Immature natural killer cell (primary cell): ENCODE measurements around the gene CHTOP. TPM values are rescaled to one million over a fixed set of nuclear protein-coding genes. Genes with fewer than 3 reads are reported as not detected.

Experiments used
- DNase-seq, 3 donors: peaks; one replicate each; pipeline ENCODE4 v3.0.0; 2022; ENCODE audit warnings: mixed read lengths in 1 of 3
- H3K27ac Mint-ChIP-seq, 6 donors: one replicate each; pipeline ENCODE4 v1.8.0; 2020; ENCODE audit warnings: mixed read lengths in 6 of 6, mild to moderate bottlenecking in 5 of 6, inconsistent platforms in 4 of 6, moderate library complexity in 3 of 6
- H3K27me3 Mint-ChIP-seq, 3 donors: one replicate each; pipeline ENCODE4 v1.8.0; 2020 to 2021; ENCODE audit warnings: low read depth in 3 of 3, mild to moderate bottlenecking in 3 of 3, mixed read lengths in 3 of 3, moderate library complexity in 3 of 3, inconsistent platforms in 1 of 3
- H3K36me3 Mint-ChIP-seq, 3 donors: one replicate each; pipeline ENCODE4 v1.8.0; 2020; ENCODE audit warnings: mixed read lengths in 3 of 3, inconsistent platforms in 2 of 3, mild to moderate bottlenecking in 2 of 3
- H3K4me1 Mint-ChIP-seq, 2 donors: one replicate each; pipeline ENCODE4 v1.8.0; 2020; ENCODE audit warnings: inconsistent platforms in 2 of 2, mild to moderate bottlenecking in 2 of 2, mixed read lengths in 2 of 2, moderate library complexity in 1 of 2
- H3K4me3 Mint-ChIP-seq, 5 donors: one replicate each; pipeline ENCODE4 v1.8.0; 2020; ENCODE audit warnings: mild to moderate bottlenecking in 5 of 5, mixed read lengths in 5 of 5, inconsistent platforms in 3 of 5, moderate library complexity in 3 of 5
- H3K9me3 Mint-ChIP-seq, 6 donors: one replicate each; pipeline ENCODE4 v1.8.0; 2020; ENCODE audit warnings: mild to moderate bottlenecking in 6 of 6, mixed read lengths in 6 of 6, inconsistent platforms in 4 of 6, moderate library complexity in 3 of 6
- polyA plus RNA-seq, 3 donors: library from polyadenylated mRNA; unstranded; fragments of 300-500 nt; fragmentation: Illumina TruSeq; gene quantifications; one replicate each; pipeline ENCODE4 v1.2.3, GENCODE V29; 2021

CHTOP gene
- polyA plus RNA-seq, 3 donors from 2014 or later = 37.5 to 70.8 (median 63.1) TPM

GRCh38 chr1:153608089-153608682, 25.7 kb upstream of the CHTOP start:
- no peaks in the 10 kb centered on the region for H3K36me3 Mint-ChIP-seq
- DNase-seq = no peak
- H3K4me1 Mint-ChIP-seq = no peaks in the 10 kb centered on the region
- no peak overlapping the region for H3K4me3 Mint-ChIP-seq
- H3K27me3 Mint-ChIP-seq = peaks cover 0 to 3% (median 0%) of the 10 kb centered on the region in 3 donors
- H3K27ac Mint-ChIP-seq = no peak overlapping the region
- H3K9me3 Mint-ChIP-seq = no peaks in the 10 kb centered on the region

GRCh38 chr1:153608742-153609584, 24.9 kb upstream of the CHTOP start:
- Mint-ChIP-seq H3K27ac (no peak overlapping the region), H3K9me3 (no peaks in the 10 kb centered on the region), H3K27me3 (peaks cover 0 to 2% (median 1%) of the 10 kb centered on the region in 3 donors), H3K4me3 (no peak overlapping the region), H3K4me1 (no peaks in the 10 kb centered on the region), H3K36me3 (no peaks in the 10 kb centered on the region)
- DNase-seq = no peak

- Mint-ChIP-seq H3K27ac (no peak overlapping the region), H3K4me3 (no peak overlapping the region)
Observed at GRCh38 chr1:153609585-153609907, 24.3 kb upstream of the CHTOP start.

GRCh38 chr1:153610334-153610733, 23.5 kb upstream of the CHTOP start:
- no peaks in the 10 kb centered on the region for H3K4me1 Mint-ChIP-seq
- H3K9me3 Mint-ChIP-seq = no peaks in the 10 kb centered on the region
- H3K36me3 Mint-ChIP-seq = no peaks in the 10 kb centered on the region
- H3K4me3 Mint-ChIP-seq = no peak overlapping the region
- H3K27me3 Mint-ChIP-seq = peaks cover 0 to 5% (median 4%) of the 10 kb centered on the region in 3 donors
- DNase-seq = no peak
- H3K27ac Mint-ChIP-seq = no peak overlapping the region

More at GRCh38 chr1:153609585-153609907, 24.3 kb upstream of the CHTOP start:
- Mint-ChIP-seq H3K9me3 (no peaks in the 10 kb centered on the region), H3K36me3 (no peaks in the 10 kb centered on the region), H3K4me1 (no peaks in the 10 kb centered on the region), H3K27me3 (peaks cover 0 to 5% (median 4%) of the 10 kb centered on the region in 3 donors)
- no peak for DNase-seq

GRCh38 chr1:153610811-153611301, 23.0 kb upstream of the CHTOP start:
- Mint-ChIP-seq H3K27me3 (peaks cover 0 to 5% (median 4%) of the 10 kb centered on the region in 3 donors), H3K4me3 (no peak overlapping the region), H3K9me3 (no peaks in the 10 kb centered on the region), H3K4me1 (no peaks in the 10 kb centered on the region), H3K36me3 (no peaks in the 10 kb centered on the region), H3K27ac (no peak overlapping the region)
- DNase-seq = no peak

GRCh38 chr1:153611356-153611755, 22.5 kb upstream of the CHTOP start:
- H3K9me3 Mint-ChIP-seq = no peaks in the 10 kb centered on the region
- H3K4me3 Mint-ChIP-seq = no peak overlapping the region
- DNase-seq = no peak
- H3K27me3 Mint-ChIP-seq = peaks cover 0 to 5% (median 4%) of the 10 kb centered on the region in 3 donors
- no peaks in the 10 kb centered on the region for H3K4me1 Mint-ChIP-seq
- no peak overlapping the region for H3K27ac Mint-ChIP-seq
- no peaks in the 10 kb centered on the region for H3K36me3 Mint-ChIP-seq

- H3K27ac Mint-ChIP-seq = no peak overlapping the region
- no peak overlapping the region for H3K4me3 Mint-ChIP-seq
- DNase-seq = no peak
- peaks cover 0 to 5% (median 4%) of the 10 kb centered on the region in 3 donors for H3K27me3 Mint-ChIP-seq
- no peaks in the 10 kb centered on the region for H3K36me3 Mint-ChIP-seq
- no peaks in the 10 kb centered on the region for H3K9me3 Mint-ChIP-seq
- no peaks in the 10 kb centered on the region for H3K4me1 Mint-ChIP-seq
Observed at GRCh38 chr1:153612111-153612754, 21.6 kb upstream of the CHTOP start.

GRCh38 chr1:153612755-153613331, 21.0 kb upstream of the CHTOP start, which contains the start of gene S100A16:
Gene S100A16, minus strand, starts transcription at chr1:153613137. Its CDS starts 4,986 bp downstream, at chr1:153608151.
- no peaks in the 10 kb centered on the region for H3K9me3 Mint-ChIP-seq
- H3K4me1 Mint-ChIP-seq = peaks cover 0 to 3% of the 10 kb centered on the region in 2 donors
- H3K27ac Mint-ChIP-seq = no peak within 1 kb of the TSS
- DNase-seq = no peak
- peaks cover 0 to 5% (median 4%) of the 10 kb centered on the region in 3 donors for H3K27me3 Mint-ChIP-seq
- H3K4me3 Mint-ChIP-seq = no peak within 1 kb of the TSS
- no peaks in the 10 kb centered on the region for H3K36me3 Mint-ChIP-seq

- Mint-ChIP-seq H3K27ac (no peak overlapping the region), H3K4me1 (peaks cover 0 to 3% of the 10 kb centered on the region in 2 donors), H3K36me3 (no peaks in the 10 kb centered on the region), H3K27me3 (peaks cover 0 to 5% (median 4%) of the 10 kb centered on the region in 3 donors), H3K4me3 (no peak overlapping the region), H3K9me3 (no peaks in the 10 kb centered on the region)
- no peak for DNase-seq
Observed at GRCh38 chr1:153613406-153613805, 20.5 kb upstream of the CHTOP start.

GRCh38 chr1:153614189-153614900, 19.5 kb upstream of the CHTOP start:
- peaks cover 0 to 5% (median 4%) of the 10 kb centered on the region in 3 donors for H3K27me3 Mint-ChIP-seq
- no peak overlapping the region for H3K27ac Mint-ChIP-seq
- peaks cover 0 to 3% of the 10 kb centered on the region in 2 donors for H3K4me1 Mint-ChIP-seq
- DNase-seq = no peak
- no peaks in the 10 kb centered on the region for H3K36me3 Mint-ChIP-seq
- no peaks in the 10 kb centered on the region for H3K9me3 Mint-ChIP-seq
- H3K4me3 Mint-ChIP-seq = no peak overlapping the region

- Mint-ChIP-seq H3K27ac (no peak overlapping the region), H3K36me3 (no peaks in the 10 kb centered on the region), H3K27me3 (peaks cover 0 to 5% (median 4%) of the 10 kb centered on the region in 3 donors)
Observed at GRCh38 chr1:153614906-153615305, 19.0 kb upstream of the CHTOP start.

GRCh38 chr1:153615406-153615805, 18.5 kb upstream of the CHTOP start:
- Mint-ChIP-seq H3K4me1 (peaks cover 0 to 3% of the 10 kb centered on the region in 2 donors), H3K9me3 (no peaks in the 10 kb centered on the region), H3K27me3 (peaks cover 0 to 6% (median 2%) of the 10 kb centered on the region in 3 donors), H3K36me3 (no peaks in the 10 kb centered on the region), H3K27ac (no peak overlapping the region), H3K4me3 (no peak overlapping the region)
- DNase-seq = no peak

More at GRCh38 chr1:153614906-153615305, 19.0 kb upstream of the CHTOP start:
- Mint-ChIP-seq H3K4me1 (peaks cover 0 to 3% of the 10 kb centered on the region in 2 donors), H3K4me3 (no peak overlapping the region), H3K9me3 (no peaks in the 10 kb centered on the region)
- no peak for DNase-seq
